A549 (cell line): ENCODE results near the gene PRDX5.
A peak's percentile ranks its signal among the peaks of the same experiment; 100 is the strongest.

Experiments
- EP300 ChIP-seq, 2 experiments: fragments of >200 bp; sonication (Bioruptor Twin); formaldehyde crosslinking; IDR thresholded peaks; 2 replicates in 1 of 2; 3 replicates in 1 of 2; pipeline ENCODE4 v1.6.1; 2016 to 2017
- JUN ChIP-seq, 2 experiments: fragments of >200 bp; sonication (Bioruptor Twin); formaldehyde crosslinking; IDR thresholded peaks; 2 replicates in 1 of 2; 3 replicates in 1 of 2; pipeline ENCODE4 v1.6.1; 2016 to 2017

DNA sequence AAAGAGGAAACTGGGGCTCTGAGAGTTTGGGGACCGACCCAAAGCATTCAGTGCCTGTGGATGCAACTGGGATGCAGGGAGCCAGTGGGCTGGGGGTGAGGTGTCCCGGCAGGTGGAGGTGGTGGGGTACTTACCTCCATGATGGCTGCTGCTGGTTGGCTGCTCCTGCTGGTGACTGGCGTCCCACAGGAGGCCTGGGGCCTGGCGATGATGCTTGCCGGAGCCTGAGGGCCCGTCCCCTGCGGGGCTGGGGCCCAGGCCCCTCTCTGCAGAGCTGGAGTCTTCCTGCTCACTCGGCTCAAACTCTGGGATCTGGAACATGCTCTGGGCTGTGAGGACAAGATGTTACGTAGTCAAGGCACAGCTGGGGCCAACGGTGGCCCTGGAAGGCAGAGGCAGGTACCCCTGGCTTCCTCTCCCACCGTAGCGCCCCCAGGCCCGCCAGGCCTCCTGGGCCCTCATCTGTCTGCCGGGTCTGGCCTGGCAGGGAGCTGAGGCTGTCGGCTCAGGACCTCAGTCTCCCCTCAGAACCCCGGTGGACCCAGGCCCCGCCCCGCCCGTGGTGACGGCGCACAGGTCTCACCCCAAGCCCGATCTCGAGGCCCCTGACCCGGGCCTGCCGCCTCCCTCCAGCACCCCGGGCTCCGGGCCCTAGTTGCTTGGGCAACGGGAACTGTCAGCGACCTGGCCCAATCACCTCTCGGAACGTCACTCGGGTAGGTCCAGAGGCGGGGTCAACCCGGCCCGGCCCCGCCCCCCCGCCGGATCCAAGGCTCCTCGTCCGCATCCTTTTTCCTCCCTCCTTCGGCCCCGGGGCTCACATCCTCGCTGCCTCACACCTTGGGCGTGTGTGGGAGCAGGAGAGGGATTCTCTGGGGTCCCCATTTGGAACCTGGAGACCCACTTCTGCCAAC lies 33.6 kb upstream of the PRDX5 start, which contains the start of gene BAD:
- TF ChIP-seq JUN (IDR thresholded peaks at IDR 0.05) (peak in 1 of 2 experiments; percentile 4; a peak in 1 of 5 replicates), EP300 (IDR thresholded peaks at IDR 0.05) (no peak)
